ENCODE results near the gene CT55.
"Not testable (repeated sequence)": the region's sequence is repeated elsewhere in the genome, so short reads cannot be mapped to it uniquely, and the experiment has no call there.

DNA sequence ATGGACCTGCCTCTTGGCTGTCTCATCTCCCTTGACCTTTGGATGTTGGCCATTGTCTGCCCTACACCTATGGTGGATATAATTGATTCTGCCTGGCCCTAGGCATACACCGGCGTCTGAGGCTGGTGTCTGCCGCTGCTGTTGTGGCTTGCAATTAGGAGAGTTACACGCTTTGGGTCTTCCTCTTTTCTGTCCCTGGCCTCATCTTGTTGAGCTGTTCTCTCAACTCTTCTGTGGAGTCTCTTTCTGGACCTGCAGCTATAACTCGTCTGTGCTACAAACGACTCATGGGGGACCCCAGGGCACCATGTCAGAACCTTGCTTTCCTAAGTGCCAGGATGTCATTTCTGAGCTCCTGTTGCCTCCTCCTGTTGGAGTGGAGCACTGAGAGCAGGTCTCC, 45.1 kb downstream of the CT55 start:
- TF ChIP-seq, protein P1, sequence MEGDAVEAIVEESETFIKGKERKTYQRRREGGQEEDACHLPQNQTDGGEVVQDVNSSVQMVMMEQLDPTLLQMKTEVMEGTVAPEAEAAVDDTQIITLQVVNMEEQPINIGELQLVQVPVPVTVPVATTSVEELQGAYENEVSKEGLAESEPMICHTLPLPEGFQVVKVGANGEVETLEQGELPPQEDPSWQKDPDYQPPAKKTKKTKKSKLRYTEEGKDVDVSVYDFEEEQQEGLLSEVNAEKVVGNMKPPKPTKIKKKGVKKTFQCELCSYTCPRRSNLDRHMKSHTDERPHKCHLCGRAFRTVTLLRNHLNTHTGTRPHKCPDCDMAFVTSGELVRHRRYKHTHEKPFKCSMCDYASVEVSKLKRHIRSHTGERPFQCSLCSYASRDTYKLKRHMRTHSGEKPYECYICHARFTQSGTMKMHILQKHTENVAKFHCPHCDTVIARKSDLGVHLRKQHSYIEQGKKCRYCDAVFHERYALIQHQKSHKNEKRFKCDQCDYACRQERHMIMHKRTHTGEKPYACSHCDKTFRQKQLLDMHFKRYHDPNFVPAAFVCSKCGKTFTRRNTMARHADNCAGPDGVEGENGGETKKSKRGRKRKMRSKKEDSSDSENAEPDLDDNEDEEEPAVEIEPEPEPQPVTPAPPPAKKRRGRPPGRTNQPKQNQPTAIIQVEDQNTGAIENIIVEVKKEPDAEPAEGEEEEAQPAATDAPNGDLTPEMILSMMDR (IDR thresholded peaks at IDR 0.05), result not testable (repeated sequence)
- TF ChIP-seq POLR2A (IDR thresholded peaks at IDR 0.05), result not testable (repeated sequence)
